K562 (cell line): Measurements from ENCODE around the gene ZNF30. TPM values are rescaled to one million over a fixed set of nuclear protein-coding genes. Genes with fewer than 3 reads are reported as not detected.

Source experiments
- CBX3 ChIP-seq, 2 experiments: IDR thresholded peaks; 1 replicate in 1 of 2; 2 replicates in 1 of 2; pipeline ENCODE4 v1.6.1; 2012; ENCODE audit warnings: inconsistent platforms in 2 of 2, low read length in 2 of 2, borderline replicate concordance in 1 of 2, control low read depth in 1 of 2
- CTBP1 ChIP-seq: fragments of 450-650 bp; IDR thresholded peaks from 2 replicates; pipeline ENCODE4 v1.6.1; 2016; ENCODE audit warnings: borderline replicate concordance
- DACH1 ChIP-seq: fragments of 450-650 bp; IDR thresholded peaks from 2 replicates; pipeline ENCODE4 v1.6.1; 2018; ENCODE audit not compliant: partially characterized antibody
- FOSL1 ChIP-seq: fragments of 200-800 bp; sonication (Bioruptor generic); conservative IDR thresholded peaks from 2 replicates; pipeline ENCODE4 v1.6.1; 2016; ENCODE audit warnings: missing genetic modification characterization, missing compliant biosample characterization
- MNT ChIP-seq, 2 experiments: fragments of 450-650 bp; conservative IDR thresholded peaks; 2 replicates each; pipeline ENCODE4 v1.6.1; 2017; ENCODE audit warnings: mild to moderate bottlenecking in 2 of 2, moderate library complexity in 2 of 2
- MTA3 ChIP-seq: fragments of 450-650 bp; formaldehyde crosslinking; IDR thresholded peaks from 2 replicates; pipeline ENCODE4 v1.6.1; 2017; ENCODE audit warnings: mild to moderate bottlenecking, borderline replicate concordance
- NEUROD1 ChIP-seq: fragments of 150-350 bp; IDR thresholded peaks from 2 replicates; pipeline ENCODE4 v1.6.1; 2014; ENCODE audit warnings: borderline replicate concordance, low read length, low read depth; ENCODE audit not compliant: partially characterized antibody
- NR2C1 ChIP-seq, 2 experiments: fragments of 450-650 bp; IDR thresholded peaks; 2 replicates each; pipeline ENCODE4 v1.6.1; 2017; ENCODE audit warnings: mild to moderate bottlenecking in 2 of 2, antibody characterized with exemption in 1 of 2, inconsistent platforms in 1 of 2, missing compliant biosample characterization in 1 of 2, missing genetic modification characterization in 1 of 2
- polyA plus RNA-seq, 8 experiments: library from polyadenylated mRNA; depleted of rRNA in 4 of 8; stranded (reverse) in 5 of 8; unstranded in 3 of 8; fragments of >200 nt; fragmentation: Nextera tagmentation in 2 of 8; fragmentation: Illumina TruSeq in 1 of 8; extraction: Ambion mirVana in 2 of 8; extraction: Trizol in 1 of 8; gene quantifications; 2 replicates each; pipeline versions ENCODE4 v1.2.1 to v1.2.3, GENCODE V29; 2011 to 2014; ENCODE audit warnings: inconsistent platforms in 1 of 8, missing spikeins in 1 of 8
- total RNA-seq, 7 experiments: library from RNA; depleted of rRNA in 6 of 7; stranded (reverse); fragments of >200 nt in 6 of 7; fragmentation: Illumina TruSeq in 2 of 7; extraction: Trizol in 2 of 7; gene quantifications; 2 replicates each; pipeline versions ENCODE4 v1.2.1 to v1.2.3, GENCODE V29; 2011 to 2021; ENCODE audit warnings: low replicate concordance in 1 of 7
- TF ChIP-seq, protein P1 (sequence below): fragments of 450-650 bp; IDR thresholded peaks from 2 replicates; pipeline ENCODE4 v1.6.1; 2016; ENCODE audit warnings: mild to moderate bottlenecking, moderate library complexity
- TF ChIP-seq, protein P2 (sequence below): sonication (generic); formaldehyde crosslinking; IDR thresholded peaks from 2 replicates; pipeline ENCODE4 v1.8.0; 2022; ENCODE audit warnings: mild to moderate bottlenecking, missing genetic modification reagents

ZNF30 gene
- total and polyA plus RNA-seq, 9 of the 15 experiments (the other 6 are each of a cell fraction or from before 2014, with no cell fraction given) = 7.3 to 13.4 (median 10.6) TPM

DNA sequence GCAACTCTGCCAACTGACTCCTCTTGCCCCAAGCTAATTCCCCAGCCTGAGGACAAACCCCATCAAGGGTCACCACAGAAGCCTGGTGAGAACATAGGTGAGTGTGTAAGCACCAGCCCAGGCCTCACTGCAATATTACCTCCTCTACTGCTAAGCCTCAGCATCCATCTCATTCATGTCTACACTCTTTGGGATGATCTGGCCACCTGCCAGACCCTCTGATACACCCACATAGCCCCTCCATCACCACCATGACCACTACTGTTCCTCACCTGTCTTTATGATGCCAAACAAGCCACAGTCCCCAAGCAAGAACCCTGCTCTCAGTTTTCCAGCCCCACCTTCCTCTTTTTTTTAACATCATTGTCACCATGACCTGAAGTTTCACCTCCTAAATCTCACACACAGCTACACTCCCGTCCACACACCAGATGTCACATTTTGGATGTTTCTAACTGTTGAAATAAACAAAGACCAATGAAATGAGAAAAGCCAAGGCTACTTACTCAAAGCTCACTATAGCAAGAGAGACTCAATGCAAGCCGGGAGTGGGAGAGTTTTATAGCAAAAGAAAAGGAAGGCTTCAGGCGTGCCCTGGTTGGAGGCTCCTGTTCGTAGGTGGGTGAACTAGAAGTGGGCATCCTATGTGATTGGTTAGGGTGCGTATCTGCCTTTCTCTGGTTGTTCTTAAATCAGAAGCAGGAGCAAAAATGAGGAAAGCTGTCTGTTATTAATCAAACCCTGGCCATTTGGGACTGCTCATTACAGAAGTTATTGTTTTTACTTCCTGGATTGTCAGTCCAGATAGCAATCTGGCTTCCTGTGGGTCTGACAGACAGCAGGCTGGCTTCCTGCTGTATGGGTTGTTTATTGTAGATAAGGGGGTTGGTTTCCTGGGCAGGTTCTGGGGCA is 35.3 kb downstream of the ZNF30 start (continued):
- TF ChIP-seq MNT (conservative IDR thresholded peaks at IDR 0.05) (peak; percentile 41 to 45; a peak in 2 of 4 replicates), MTA3 (peak; percentile 78), NEUROD1 (peak; percentile 49), NR2C1 (IDR thresholded peaks at IDR 0.05) (no peak), NR2C1 (tag; IDR thresholded peaks at IDR 0.05) (peak; percentile 38; the same call in 1 of the 2 replicates), DACH1 (no peak), CTBP1 (peak; percentile 42; the same call in 1 of the 2 replicates), FOSL1 (tag) (peak; percentile 39; the same call in 1 of the 2 replicates), CBX3 (IDR thresholded peaks at IDR 0.05; ENCODE audit: borderline replicate concordance in 1 of 2, low read length in 2 of 2) (peak in 1 of 2 experiments; percentile 63; a peak in 1 of 3 replicates)
- TF ChIP-seq, protein P1, sequence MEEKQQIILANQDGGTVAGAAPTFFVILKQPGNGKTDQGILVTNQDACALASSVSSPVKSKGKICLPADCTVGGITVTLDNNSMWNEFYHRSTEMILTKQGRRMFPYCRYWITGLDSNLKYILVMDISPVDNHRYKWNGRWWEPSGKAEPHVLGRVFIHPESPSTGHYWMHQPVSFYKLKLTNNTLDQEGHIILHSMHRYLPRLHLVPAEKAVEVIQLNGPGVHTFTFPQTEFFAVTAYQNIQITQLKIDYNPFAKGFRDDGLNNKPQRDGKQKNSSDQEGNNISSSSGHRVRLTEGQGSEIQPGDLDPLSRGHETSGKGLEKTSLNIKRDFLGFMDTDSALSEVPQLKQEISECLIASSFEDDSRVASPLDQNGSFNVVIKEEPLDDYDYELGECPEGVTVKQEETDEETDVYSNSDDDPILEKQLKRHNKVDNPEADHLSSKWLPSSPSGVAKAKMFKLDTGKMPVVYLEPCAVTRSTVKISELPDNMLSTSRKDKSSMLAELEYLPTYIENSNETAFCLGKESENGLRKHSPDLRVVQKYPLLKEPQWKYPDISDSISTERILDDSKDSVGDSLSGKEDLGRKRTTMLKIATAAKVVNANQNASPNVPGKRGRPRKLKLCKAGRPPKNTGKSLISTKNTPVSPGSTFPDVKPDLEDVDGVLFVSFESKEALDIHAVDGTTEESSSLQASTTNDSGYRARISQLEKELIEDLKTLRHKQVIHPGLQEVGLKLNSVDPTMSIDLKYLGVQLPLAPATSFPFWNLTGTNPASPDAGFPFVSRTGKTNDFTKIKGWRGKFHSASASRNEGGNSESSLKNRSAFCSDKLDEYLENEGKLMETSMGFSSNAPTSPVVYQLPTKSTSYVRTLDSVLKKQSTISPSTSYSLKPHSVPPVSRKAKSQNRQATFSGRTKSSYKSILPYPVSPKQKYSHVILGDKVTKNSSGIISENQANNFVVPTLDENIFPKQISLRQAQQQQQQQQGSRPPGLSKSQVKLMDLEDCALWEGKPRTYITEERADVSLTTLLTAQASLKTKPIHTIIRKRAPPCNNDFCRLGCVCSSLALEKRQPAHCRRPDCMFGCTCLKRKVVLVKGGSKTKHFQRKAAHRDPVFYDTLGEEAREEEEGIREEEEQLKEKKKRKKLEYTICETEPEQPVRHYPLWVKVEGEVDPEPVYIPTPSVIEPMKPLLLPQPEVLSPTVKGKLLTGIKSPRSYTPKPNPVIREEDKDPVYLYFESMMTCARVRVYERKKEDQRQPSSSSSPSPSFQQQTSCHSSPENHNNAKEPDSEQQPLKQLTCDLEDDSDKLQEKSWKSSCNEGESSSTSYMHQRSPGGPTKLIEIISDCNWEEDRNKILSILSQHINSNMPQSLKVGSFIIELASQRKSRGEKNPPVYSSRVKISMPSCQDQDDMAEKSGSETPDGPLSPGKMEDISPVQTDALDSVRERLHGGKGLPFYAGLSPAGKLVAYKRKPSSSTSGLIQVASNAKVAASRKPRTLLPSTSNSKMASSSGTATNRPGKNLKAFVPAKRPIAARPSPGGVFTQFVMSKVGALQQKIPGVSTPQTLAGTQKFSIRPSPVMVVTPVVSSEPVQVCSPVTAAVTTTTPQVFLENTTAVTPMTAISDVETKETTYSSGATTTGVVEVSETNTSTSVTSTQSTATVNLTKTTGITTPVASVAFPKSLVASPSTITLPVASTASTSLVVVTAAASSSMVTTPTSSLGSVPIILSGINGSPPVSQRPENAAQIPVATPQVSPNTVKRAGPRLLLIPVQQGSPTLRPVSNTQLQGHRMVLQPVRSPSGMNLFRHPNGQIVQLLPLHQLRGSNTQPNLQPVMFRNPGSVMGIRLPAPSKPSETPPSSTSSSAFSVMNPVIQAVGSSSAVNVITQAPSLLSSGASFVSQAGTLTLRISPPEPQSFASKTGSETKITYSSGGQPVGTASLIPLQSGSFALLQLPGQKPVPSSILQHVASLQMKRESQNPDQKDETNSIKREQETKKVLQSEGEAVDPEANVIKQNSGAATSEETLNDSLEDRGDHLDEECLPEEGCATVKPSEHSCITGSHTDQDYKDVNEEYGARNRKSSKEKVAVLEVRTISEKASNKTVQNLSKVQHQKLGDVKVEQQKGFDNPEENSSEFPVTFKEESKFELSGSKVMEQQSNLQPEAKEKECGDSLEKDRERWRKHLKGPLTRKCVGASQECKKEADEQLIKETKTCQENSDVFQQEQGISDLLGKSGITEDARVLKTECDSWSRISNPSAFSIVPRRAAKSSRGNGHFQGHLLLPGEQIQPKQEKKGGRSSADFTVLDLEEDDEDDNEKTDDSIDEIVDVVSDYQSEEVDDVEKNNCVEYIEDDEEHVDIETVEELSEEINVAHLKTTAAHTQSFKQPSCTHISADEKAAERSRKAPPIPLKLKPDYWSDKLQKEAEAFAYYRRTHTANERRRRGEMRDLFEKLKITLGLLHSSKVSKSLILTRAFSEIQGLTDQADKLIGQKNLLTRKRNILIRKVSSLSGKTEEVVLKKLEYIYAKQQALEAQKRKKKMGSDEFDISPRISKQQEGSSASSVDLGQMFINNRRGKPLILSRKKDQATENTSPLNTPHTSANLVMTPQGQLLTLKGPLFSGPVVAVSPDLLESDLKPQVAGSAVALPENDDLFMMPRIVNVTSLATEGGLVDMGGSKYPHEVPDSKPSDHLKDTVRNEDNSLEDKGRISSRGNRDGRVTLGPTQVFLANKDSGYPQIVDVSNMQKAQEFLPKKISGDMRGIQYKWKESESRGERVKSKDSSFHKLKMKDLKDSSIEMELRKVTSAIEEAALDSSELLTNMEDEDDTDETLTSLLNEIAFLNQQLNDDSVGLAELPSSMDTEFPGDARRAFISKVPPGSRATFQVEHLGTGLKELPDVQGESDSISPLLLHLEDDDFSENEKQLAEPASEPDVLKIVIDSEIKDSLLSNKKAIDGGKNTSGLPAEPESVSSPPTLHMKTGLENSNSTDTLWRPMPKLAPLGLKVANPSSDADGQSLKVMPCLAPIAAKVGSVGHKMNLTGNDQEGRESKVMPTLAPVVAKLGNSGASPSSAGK = peak; percentile 18; the same call in 1 of the 2 replicates
- TF ChIP-seq, protein P2, sequence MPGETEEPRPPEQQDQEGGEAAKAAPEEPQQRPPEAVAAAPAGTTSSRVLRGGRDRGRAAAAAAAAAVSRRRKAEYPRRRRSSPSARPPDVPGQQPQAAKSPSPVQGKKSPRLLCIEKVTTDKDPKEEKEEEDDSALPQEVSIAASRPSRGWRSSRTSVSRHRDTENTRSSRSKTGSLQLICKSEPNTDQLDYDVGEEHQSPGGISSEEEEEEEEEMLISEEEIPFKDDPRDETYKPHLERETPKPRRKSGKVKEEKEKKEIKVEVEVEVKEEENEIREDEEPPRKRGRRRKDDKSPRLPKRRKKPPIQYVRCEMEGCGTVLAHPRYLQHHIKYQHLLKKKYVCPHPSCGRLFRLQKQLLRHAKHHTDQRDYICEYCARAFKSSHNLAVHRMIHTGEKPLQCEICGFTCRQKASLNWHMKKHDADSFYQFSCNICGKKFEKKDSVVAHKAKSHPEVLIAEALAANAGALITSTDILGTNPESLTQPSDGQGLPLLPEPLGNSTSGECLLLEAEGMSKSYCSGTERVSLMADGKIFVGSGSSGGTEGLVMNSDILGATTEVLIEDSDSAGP (CRISPR knock-in tag) = no peak
